ENCODE measurements around the gene CASS4. TPM values are rescaled to one million over a fixed set of nuclear protein-coding genes. Genes with fewer than 3 reads are reported as not detected.

CASS4 gene
- total RNA-seq, 1 donor: under 0.01 TPM

GRCh38 chr20:56442389-56443365 lies 30.6 kb downstream of the CASS4 start:
- Histone ChIP-seq H3K36me3 (ENCODE audit: insufficient read depth, low read length) (no peaks in the 10 kb centered on the region), H3K4me3 (ENCODE audit: insufficient read depth, low read length) (no peak overlapping the region), H3K79me2 (ENCODE audit: insufficient read depth, low read length) (no peaks in the 10 kb centered on the region), H3K4me2 (ENCODE audit: insufficient read depth, low read length) (no peak overlapping the region), H3K27ac (ENCODE audit: low read depth, low read length) (no peak overlapping the region), H4K20me1 (ENCODE audit: insufficient read depth, low read length) (no peaks in the 10 kb centered on the region), H3K9me3 (ENCODE audit: low read depth, low read length) (no peaks in the 10 kb centered on the region), H2AFZ (ENCODE audit: low read length) (peak overlapping the region; percentile 8), H3K27me3 (ENCODE audit: insufficient read depth, low read length) (no peaks in the 10 kb centered on the region), H3K4me1 (ENCODE audit: insufficient read depth, low read length) (peaks cover 20% of the 10 kb centered on the region)
- no peak for DNase-seq (ENCODE audit: insufficient read length, low spot score, missing footprints)
- TF ChIP-seq, protein P1, sequence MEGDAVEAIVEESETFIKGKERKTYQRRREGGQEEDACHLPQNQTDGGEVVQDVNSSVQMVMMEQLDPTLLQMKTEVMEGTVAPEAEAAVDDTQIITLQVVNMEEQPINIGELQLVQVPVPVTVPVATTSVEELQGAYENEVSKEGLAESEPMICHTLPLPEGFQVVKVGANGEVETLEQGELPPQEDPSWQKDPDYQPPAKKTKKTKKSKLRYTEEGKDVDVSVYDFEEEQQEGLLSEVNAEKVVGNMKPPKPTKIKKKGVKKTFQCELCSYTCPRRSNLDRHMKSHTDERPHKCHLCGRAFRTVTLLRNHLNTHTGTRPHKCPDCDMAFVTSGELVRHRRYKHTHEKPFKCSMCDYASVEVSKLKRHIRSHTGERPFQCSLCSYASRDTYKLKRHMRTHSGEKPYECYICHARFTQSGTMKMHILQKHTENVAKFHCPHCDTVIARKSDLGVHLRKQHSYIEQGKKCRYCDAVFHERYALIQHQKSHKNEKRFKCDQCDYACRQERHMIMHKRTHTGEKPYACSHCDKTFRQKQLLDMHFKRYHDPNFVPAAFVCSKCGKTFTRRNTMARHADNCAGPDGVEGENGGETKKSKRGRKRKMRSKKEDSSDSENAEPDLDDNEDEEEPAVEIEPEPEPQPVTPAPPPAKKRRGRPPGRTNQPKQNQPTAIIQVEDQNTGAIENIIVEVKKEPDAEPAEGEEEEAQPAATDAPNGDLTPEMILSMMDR (IDR thresholded peaks at IDR 0.05; ENCODE audit: extremely low read depth, low read depth, low read length): no peak

DNA sequence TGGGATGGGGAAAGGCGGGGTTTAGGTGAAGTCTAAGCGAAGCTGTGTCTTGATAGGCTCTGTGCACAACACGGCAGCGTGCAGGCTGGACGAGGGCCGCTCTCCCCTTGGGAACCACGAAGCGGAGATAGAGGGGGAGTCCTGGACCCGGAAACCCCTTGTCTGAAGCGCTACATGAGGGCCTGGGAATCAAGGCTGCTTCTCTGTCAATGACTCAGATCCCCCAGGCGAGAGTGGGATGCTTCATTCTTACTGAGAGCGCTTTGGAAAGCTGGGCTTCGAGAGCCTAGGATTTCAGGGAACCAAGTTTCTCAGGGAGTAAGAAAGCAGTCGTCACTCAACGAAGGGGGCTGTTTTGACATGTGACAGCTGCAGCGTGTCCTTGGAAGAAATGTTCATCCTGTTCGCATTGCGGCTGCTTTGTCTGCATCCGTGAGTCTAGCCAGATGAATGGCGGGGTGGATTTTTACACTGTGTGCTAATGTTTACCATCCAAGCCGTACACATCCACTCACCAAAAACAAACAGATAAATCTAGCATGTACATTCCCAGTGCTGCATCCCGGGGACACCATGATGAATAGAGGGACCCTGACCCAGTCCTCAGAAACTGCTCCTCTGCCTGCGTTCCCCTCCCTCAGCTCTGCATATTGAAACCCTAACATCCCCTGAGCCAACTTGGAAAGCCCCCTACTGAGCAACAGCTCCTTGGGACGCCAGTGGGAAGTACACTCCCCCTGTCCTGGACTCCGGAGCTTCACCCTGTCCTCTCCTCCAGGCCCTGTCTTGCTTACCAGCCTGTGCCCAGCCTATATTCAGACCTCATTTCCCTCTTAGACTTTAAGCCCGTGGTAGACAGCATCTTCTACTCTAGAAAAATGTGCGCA lies 31.8 kb downstream of the CASS4 start:
- TF ChIP-seq, protein P1 (IDR thresholded peaks at IDR 0.05; ENCODE audit: extremely low read depth, low read depth, low read length): no peak
- H3K27ac ChIP-seq (ENCODE audit: low read depth, low read length): no peak overlapping the region
- DNase-seq (ENCODE audit: insufficient read length, low spot score, missing footprints): no peak

DNA sequence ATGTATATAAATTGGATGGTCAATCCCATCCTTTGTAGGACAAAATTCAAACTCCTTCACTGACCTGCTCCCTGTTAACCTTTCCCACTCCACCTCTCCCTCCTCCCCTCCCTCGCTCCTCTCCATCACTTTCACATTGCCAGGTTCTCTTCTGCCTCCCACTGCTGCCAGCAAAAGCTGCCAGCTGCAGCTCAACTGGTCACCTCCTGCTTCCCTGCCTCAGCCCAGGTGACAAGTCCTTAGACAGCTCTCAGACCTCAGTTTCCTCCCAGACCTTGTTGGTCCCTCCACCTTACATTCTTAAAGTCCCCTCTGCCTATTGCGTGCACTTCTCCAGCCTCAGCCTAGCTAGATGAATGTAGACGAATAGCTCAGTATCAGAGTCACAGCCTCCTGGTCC lies 33.1 kb downstream of the CASS4 start:
- H3K4me2 ChIP-seq (ENCODE audit: insufficient read depth, low read length): no peak overlapping the region
- H4K20me1 ChIP-seq (ENCODE audit: insufficient read depth, low read length): no peaks in the 10 kb centered on the region
- no peak overlapping the region for H3K27ac ChIP-seq (ENCODE audit: low read depth, low read length)
- H3K4me1 ChIP-seq (ENCODE audit: insufficient read depth, low read length): peaks cover 7% of the 10 kb centered on the region
- H3K9me3 ChIP-seq (ENCODE audit: low read depth, low read length): no peaks in the 10 kb centered on the region
- no peak overlapping the region for H2AFZ ChIP-seq (ENCODE audit: low read length)
- no peaks in the 10 kb centered on the region for H3K27me3 ChIP-seq (ENCODE audit: insufficient read depth, low read length)
- DNase-seq (ENCODE audit: insufficient read length, low spot score, missing footprints): no peak
- no peak overlapping the region for H3K4me3 ChIP-seq (ENCODE audit: insufficient read depth, low read length)
- no peaks in the 10 kb centered on the region for H3K79me2 ChIP-seq (ENCODE audit: insufficient read depth, low read length)
- no peaks in the 10 kb centered on the region for H3K36me3 ChIP-seq (ENCODE audit: insufficient read depth, low read length)
- TF ChIP-seq, protein P1 (IDR thresholded peaks at IDR 0.05; ENCODE audit: extremely low read depth, low read depth, low read length): no peak

More for the DNA sequence above, 31.8 kb downstream of the CASS4 start:
- Histone ChIP-seq H3K9me3 (ENCODE audit: low read depth, low read length) (no peaks in the 10 kb centered on the region), H3K36me3 (ENCODE audit: insufficient read depth, low read length) (no peaks in the 10 kb centered on the region), H3K27me3 (ENCODE audit: insufficient read depth, low read length) (no peaks in the 10 kb centered on the region), H3K79me2 (ENCODE audit: insufficient read depth, low read length) (no peaks in the 10 kb centered on the region), H2AFZ (ENCODE audit: low read length) (no peak overlapping the region), H3K4me2 (ENCODE audit: insufficient read depth, low read length) (no peak overlapping the region), H3K4me1 (ENCODE audit: insufficient read depth, low read length) (peaks cover 18% of the 10 kb centered on the region), H4K20me1 (ENCODE audit: insufficient read depth, low read length) (no peaks in the 10 kb centered on the region), H3K4me3 (ENCODE audit: insufficient read depth, low read length) (no peak overlapping the region)
